Caki2 (cell line): ENCODE data around the gene FOCAD. TPM values are rescaled to one million over a fixed set of nuclear protein-coding genes. Genes with fewer than 3 reads are reported as not detected.

Experiments
- DNase-seq: peaks from one replicate; pipeline ENCODE4 v3.0.0-alpha.2; 2015; ENCODE audit warnings: low read depth
- in situ Hi-C: cut with HindIII; loops from 2 replicates; pipeline ENCODE4 v1.10.0; 2016; ENCODE audit warnings: low sequenced_read_pairs, low pct_unique_long_range_greater_than_20kb, mixed read lengths
- total RNA-seq: library from RNA; depleted of rRNA; stranded (reverse); fragments of >200 nt; shearing (Covaris generic); gene quantifications from 2 replicates; pipeline ENCODE4 v1.2.3, GENCODE V29; 2014; ENCODE audit warnings: low replicate concordance

The FOCAD gene
- total RNA-seq, 1 experiment from 2014 or later = 13.2 TPM

- DNase-seq = no peak
- in situ Hi-C loops = no loop called here
Observed at GRCh38 chr9:20775683-20776082, 91.6 kb downstream of the FOCAD start.

- no peak for DNase-seq
- in situ Hi-C loops = no loop called here
Observed at GRCh38 chr9:20781092-20781491, 97.0 kb downstream of the FOCAD start.

- no peak for DNase-seq
- in situ Hi-C loops = no loop called here
Observed at GRCh38 chr9:20782289-20782688, 98.2 kb downstream of the FOCAD start.

- no peak for DNase-seq
- in situ Hi-C loops = no loop called here
Observed at GRCh38 chr9:20783057-20784038, 99.3 kb downstream of the FOCAD start.

DNA sequence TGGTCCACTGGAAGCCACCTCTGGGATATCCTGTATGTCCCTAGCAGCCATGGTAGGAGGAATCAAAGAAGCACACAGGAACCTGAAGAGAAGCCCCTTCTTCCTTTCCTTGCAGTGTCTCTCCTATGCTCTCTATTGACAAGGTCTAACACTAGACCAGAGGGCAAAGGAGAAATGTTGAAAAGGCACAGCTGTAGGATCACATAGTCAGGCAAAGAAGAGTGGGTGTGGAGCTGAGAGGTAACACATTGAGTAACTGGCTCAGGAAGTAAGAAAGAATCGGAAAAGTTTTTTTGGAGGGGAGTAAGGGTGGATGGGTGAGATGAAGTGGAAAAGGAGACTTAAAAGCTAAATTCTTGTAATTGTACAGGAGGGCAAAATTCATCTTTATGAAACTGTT is 100.1 kb downstream of the FOCAD start:
- no peak for DNase-seq
- in situ Hi-C loops = no loop called here

- in situ Hi-C loops = no loop called here
- no peak for DNase-seq
Observed at GRCh38 chr9:20786807-20787206, 102.7 kb downstream of the FOCAD start.

DNA sequence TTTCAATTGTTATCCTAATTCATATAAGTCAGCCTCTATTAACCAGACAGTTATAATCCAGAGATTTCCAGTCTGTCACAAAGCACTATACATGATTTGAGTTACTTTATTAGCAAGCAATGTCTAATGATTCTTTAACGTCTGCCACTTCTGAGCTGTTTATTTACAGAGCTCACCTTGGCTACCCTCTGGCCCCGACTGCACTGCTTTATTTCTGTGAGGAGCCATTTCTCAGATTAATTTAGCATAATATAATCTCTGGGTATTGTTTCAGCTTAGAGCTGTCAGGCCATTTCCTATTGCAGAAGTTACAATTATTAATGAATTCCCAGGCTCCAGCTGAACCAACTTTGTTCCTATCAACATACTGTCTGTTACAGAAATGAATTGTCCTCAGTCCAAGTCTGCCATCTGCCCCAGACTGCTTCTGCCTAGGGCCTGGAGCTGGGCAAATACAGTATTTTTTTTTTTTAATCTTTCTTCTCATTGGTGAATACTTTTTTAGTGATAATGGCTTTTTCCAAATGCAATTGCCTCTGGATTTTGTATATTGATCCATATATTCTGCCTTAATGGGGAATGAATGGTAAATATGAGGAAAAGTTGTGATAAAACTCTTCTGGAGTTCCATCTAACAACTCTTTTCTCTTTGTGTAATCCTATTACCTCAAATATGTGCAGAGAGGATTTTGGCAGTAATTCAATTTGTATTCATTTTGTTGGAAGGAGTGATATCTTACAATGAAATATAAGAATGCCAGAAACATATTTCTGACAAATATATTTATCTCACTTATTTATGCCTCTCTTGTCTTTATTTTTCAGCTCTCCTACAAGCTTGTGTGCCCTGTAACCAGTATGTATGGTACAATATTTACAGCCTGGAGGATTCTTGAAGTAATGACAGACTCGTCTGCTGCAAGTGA is 104.7 kb downstream of the FOCAD start:
- DNase-seq = no peak
- in situ Hi-C loops = no loop called here

GRCh38 chr9:20790721-20791120 is 106.7 kb downstream of the FOCAD start:
- in situ Hi-C loops = no loop called here
- no peak for DNase-seq

DNA sequence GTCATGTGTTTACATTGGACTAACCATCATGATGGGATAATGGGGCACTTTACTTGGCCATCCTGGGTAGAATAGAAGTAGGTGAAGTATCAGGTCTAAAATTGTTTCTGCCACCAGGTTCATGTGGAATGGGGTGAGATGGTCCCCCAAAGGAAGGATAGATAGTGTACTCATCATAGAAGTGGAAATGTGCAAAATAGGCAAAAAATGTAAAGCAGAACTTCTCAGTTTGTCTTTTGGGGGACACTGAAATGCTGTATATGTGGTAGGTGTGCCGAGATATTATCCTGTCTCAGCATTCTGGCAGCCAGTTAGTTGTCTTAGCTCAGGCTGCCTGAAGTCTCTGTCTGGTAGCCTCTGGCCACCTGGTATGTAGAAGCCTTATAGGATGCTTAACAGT is 107.6 kb downstream of the FOCAD start:
- in situ Hi-C loops = no loop called here
- DNase-seq = no peak

DNA sequence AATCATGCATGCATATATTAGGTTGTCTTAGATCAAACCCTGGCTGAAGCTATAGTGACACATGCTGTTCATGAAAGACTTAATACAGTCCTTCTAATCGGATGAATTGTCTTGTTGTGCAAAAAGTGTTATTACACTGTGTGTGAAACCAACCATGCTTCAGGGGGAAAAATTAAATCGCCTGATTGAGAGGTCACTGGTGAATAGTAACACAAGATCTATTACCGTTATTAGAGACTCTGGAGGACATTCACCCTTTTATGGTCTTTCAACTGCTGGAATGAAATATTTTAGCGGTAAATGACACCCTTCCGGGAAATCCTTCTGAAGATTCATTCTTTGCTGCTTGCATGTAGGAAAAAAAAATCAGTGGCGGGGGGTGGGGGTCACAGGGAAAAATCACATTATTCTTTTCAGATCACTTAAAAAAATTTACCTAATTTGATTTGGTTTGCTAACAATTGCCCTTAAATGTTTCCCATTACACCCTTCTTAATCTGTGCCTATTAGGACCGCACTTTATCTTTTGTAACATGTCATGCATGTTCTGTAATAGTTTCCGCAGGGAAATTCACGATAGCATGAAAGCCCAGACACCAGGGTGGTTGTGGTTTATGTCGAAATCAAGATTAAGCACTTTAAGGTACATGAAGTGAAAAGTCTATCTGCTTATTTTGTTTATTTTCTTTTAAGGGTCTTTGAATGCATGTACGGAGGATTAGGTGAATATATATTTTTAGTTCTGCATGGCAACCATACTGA is 120.6 kb downstream of the FOCAD start:
- DNase-seq = no peak
- in situ Hi-C loops = no loop called here

DNA sequence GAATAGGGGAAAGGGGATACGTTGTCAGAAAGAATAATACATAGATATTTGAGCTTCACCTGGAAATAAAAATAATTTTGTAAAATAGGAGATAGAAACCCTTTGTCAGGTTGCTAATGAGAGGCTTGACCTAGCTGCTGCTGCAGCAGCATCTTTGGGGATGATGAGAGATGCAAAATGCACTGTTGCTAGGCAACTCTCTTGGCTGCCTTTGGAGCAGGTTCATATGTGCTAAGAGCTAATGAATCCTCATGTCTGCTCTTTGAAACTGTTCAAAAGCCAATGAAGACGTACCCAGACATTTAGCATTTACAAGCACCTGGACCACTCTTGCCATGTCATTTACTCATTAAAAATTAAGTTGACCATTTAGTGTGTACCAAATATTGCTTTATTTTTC is 121.7 kb downstream of the FOCAD start:
- DNase-seq = no peak
- in situ Hi-C loops = no loop called here

- DNase-seq = no peak
- in situ Hi-C loops = no loop called here
Observed at GRCh38 chr9:20808002-20808401, 123.9 kb downstream of the FOCAD start.

DNA sequence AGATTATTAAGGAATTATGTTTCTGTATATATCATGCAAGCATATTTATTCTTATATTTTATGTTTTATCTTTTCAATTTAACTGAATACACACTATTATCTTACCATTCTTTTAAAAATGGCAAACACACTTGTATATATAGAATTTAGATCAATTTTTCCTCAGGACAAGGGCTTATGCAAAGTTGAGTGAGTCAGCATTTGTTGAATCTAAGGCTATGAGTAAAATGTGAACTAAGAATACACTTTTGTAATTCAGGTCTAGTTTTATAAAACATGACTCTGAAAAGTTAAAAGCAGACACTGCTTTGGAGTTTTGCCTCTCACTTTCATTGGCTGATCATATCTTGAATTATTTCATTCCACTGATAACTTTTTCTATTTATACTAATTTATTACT is 127.8 kb downstream of the FOCAD start:
- no peak for DNase-seq
- in situ Hi-C loops = no loop called here

DNA sequence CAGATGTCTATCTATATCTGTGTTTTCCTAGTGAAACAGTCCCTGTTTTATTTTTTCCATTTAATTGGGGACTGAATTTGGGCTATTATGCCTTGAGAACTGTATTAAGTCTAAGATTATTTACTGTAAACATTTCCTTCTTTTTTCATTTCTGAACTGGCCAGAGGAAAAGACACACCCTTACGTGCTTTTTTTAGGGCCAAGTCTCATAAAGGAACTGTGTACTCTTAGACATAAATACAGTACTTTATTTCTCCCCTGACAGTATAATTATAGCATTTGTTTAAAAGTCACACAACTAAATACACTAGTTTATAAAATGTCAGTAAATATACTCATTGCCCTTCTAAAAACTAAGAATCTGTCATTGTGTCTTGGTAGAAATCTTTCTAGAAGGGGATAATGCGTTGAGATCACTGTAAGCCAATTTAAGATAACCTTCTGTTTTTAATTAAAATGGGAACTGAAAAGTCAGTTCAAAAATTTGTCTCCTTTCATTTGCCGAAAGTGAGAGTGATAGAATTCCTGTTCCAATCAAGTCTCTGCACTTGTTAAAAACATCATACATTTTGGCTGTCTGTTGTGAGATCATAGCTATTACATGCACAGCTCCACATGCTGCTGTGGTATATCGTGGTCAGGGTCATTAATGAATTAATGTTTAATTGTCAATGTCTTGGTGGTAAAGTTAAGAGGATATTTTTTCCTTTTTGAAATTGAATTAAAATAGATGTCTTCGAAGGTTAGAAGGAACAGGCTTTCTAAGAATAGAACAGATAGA is 132.1 kb downstream of the FOCAD start:
- in situ Hi-C loops = no loop called here
- no peak for DNase-seq

DNA sequence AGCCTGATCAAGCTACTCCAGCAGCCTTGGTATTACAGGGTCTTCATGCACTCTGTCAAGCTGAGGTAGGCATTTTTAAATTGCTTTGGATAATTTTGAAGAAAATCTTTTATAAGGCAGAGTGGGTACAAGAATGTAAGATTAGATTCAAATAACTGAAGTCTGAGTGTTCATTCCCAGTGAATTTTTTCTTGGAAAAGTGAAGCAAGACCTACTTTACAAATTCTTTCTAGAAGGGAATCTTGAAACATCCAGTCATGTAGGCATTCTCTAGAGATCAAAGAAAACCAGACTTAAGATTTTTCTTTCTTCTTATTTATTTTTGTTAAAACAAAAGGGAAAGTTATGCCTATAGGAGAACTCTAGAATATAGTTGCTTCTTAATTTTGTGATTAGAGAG is 139.0 kb downstream of the FOCAD start:
- no peak for DNase-seq
- in situ Hi-C loops = no loop called here

- in situ Hi-C loops = no loop called here
- DNase-seq = no peak
Observed at GRCh38 chr9:20831028-20831427, 147.0 kb downstream of the FOCAD start.

DNA sequence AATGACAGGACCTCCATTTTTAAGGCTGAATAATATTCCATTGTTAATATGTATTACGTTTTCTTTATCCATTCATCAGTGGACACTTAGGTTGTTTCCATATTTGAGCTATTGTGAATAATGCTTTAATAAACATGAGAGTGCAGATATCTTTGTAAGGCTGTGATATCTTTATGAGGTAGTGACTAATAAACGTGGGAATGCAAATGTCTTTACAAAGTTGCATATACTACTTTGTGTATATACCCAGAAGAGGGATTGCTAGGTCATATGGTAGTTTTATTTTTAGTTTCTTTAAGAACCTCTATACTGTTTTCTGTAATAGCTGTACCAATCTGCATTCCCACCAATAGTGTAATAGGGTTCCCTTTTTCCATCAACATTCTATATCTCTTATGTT is 148.7 kb downstream of the FOCAD start:
- in situ Hi-C loops = no loop called here
- no peak for DNase-seq
